LNCaP clone FGC (cell line): Measurements from ENCODE around the gene NF2.

Experiments used
- DNase-seq: peaks from one replicate; pipeline ENCODE4 v3.0.0-alpha.2; 2011; ENCODE audit warnings: low read depth
- H3K4me3 ChIP-seq: 2 replicates; pipeline ENCODE4 v1.5.1; 2011; ENCODE audit warnings: mild to moderate bottlenecking, low read depth, low read length, control low read depth
- CTCF ChIP-seq: IDR thresholded peaks from 2 replicates; pipeline ENCODE4 v1.5.1; 2012; ENCODE audit warnings: mild to moderate bottlenecking; ENCODE audit not compliant: control insufficient read depth, insufficient read depth; ENCODE audit errors: extremely low read depth

The NF2 gene

GRCh38 chr22:29615705-29616327 lies 12.4 kb downstream of the NF2 start:
- no peak for DNase-seq
- H3K4me3 ChIP-seq, result no peak overlapping the region
- TF ChIP-seq CTCF, result no peak

- H3K4me3 ChIP-seq, result no peak overlapping the region
- TF ChIP-seq CTCF, result no peak
- DNase-seq, result peak; percentile 40
Observed at GRCh38 chr22:29617922-29618629, 14.6 kb downstream of the NF2 start.

- peak overlapping the region; percentile 10 for H3K4me3 ChIP-seq
- no peak for TF ChIP-seq CTCF
- DNase-seq, result peak; percentile 87
Observed at GRCh38 chr22:29621761-29622526, 18.5 kb downstream of the NF2 start.

- TF ChIP-seq CTCF, result no peak
- no peak for DNase-seq
- H3K4me3 ChIP-seq, result no peak overlapping the region
Observed at GRCh38 chr22:29623059-29623458, 19.6 kb downstream of the NF2 start.

GRCh38 chr22:29623553-29624169 lies 20.2 kb downstream of the NF2 start:
- no peak for DNase-seq
- no peak overlapping the region for H3K4me3 ChIP-seq
- TF ChIP-seq CTCF, result no peak

GRCh38 chr22:29625090-29625825 lies 21.8 kb downstream of the NF2 start:
- DNase-seq, result peak; percentile 59
- no peak overlapping the region for H3K4me3 ChIP-seq
- peak; percentile 78 for TF ChIP-seq CTCF
